GM18517 (cell line): Measurements from ENCODE around the gene CCNJ.

Experiments
- ATAC-seq: cut with Tn5 transposase; IDR thresholded peaks from one replicate; pipeline ENCODE4 v1.9.1; 2021; ENCODE audit warnings: mild to moderate bottlenecking, moderate library complexity; ENCODE audit not compliant: unreplicated experiment

CCNJ gene

DNA sequence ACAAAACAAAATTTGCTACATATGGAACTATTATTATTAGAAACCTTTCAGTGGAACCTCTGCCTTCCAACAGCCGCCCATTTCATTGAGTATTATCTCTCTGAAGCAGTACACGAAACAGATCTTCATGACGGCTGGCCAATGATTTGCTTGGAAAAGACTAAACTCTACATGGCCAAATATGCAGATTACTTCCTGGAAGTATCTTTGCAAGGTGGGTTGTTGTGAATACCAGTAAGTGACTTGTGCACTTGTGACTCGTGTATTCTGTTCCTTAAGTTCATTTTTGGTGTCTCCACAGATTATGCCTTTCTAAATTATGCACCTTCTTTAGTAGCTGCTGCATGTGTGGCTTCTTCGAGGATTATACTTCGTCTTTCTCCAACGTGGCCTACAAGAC is 13.4 kb downstream of the CCNJ start:
- no peak for ATAC-seq

DNA sequence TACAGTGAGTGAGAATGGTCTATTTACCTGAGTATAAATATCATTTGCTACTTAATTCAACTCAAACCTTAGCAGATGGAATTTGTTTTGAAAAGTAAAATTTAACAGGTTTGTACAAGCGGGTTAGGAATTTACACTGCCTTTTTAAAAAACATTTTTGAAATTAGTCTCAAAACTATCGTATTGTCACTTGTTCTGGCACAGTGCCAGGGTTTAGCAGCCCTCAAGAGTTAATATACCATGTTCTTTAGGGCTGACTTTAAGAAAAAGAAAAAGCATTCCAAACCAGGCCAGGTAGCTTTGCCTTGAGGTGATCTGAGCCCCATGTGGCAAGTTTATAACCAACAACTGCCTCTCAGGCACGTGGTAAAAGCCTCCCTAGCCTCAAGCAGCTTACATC is 17.8 kb downstream of the CCNJ start:
- ATAC-seq, result no peak

GRCh38 chr10:96072674-96073073 is 29.3 kb downstream of the CCNJ start:
- no peak for ATAC-seq

- no peak for ATAC-seq
Observed at GRCh38 chr10:96073722-96074121, 30.3 kb downstream of the CCNJ start.

- ATAC-seq, result no peak
Observed at GRCh38 chr10:96074776-96075175, 31.4 kb downstream of the CCNJ start.

DNA sequence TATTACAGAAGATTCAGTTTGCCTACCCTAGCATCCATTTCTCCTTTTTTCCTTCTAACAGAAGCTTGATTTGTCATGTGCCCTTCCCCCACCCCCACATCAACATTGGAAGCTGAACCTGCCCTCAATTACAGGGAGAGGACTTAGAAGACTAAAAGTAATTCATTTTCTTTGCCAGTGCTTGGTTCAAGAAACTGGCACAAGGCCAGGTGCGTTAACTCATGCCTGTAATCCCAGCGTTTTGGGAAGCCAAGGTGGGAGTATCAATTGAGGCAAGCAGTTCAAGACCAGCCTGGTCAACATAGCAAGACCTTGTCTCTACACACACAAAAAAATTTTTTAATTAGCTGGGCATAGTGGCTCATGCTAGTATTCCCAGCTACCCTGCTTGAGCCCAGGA is 32.6 kb downstream of the CCNJ start:
- no peak for ATAC-seq

DNA sequence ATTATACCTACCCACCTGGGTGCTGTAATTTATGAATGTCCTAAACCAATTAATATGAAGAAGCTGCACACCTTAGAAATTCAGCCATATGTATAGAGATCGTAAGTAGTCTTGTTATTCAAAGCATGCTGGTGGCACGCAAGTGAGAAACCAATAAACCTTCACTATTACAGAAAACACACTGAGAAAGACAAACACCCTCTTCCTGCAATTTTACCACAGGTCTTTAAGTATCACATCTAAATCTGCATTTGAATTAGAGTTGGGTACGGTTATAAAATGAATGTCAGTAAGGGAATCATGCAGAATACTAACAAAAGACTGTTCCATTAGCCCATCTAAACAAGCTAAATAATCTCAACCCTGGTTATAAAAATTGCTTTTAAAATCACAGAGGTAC is 33.8 kb downstream of the CCNJ start:
- ATAC-seq, result no peak

DNA sequence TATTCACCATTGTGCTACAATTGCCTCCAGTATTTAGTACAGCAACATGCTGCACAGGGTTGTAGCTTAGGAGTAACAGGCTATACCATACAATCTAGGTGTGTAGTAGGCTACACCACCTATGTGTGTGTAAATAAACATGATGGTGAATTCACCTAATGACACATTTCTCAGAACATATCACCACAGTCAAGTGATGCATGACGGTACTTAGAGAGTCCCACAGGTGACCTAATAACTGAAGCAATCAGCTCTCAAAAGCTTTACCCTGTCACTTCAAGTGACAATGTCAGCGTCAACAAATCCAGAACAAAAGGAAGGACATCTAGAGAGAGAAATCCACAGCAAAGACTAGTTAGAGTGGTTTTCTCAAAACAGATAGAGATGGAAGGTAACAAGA is 38.8 kb downstream of the CCNJ start:
- ATAC-seq, result no peak

DNA sequence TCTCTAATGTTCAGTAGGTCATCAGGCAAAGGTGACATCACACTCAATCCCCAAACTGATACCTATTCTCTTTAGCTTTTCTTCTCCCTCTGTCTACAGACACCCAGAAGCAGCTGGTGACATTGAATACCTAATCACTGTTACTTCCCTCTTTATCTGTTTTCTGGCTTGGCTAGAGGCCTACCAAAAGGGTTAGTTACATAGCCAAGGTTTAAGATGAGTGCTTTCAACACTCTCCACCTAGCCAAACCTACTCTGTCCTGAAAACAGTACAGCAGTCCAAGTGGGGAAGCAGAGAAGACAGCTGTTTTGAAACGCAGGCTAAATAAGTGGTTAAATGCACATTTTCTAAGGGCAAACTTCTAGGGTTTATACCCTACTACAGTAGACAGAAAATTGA is 39.4 kb downstream of the CCNJ start:
- no peak for ATAC-seq

DNA sequence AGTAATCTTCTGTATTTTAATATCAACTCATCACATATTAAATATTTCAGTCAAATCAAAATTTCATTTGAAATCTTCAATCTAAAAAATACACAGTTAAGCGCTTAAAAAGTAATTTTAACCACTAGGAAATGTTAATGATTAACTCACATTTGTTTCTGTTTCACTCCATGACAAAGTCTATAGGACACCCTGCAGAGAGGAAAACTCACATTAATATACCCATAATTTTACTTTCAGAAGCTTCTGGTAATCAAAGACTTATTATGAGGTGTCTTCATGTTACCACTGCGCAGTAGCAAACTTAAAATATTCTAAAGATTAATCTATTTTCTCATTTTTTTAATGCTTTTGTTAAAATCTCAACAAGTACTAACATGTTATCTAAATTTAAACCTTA is 45.7 kb downstream of the CCNJ start:
- ATAC-seq, result no peak

GRCh38 chr10:96089670-96090462 is 46.5 kb downstream of the CCNJ start:
- ATAC-seq, result peak; percentile 80

GRCh38 chr10:96090463-96090800 is 47.0 kb downstream of the CCNJ start:
- ATAC-seq, result no peak

- ATAC-seq, result no peak
Observed at GRCh38 chr10:96092999-96093767, 49.8 kb downstream of the CCNJ start.

- no peak for ATAC-seq
Observed at GRCh38 chr10:96093948-96094347, 50.6 kb downstream of the CCNJ start.

GRCh38 chr10:96096958-96097357 is 53.6 kb downstream of the CCNJ start:
- ATAC-seq, result no peak

- no peak for ATAC-seq
Observed at GRCh38 chr10:96097865-96098264, 54.5 kb downstream of the CCNJ start.

DNA sequence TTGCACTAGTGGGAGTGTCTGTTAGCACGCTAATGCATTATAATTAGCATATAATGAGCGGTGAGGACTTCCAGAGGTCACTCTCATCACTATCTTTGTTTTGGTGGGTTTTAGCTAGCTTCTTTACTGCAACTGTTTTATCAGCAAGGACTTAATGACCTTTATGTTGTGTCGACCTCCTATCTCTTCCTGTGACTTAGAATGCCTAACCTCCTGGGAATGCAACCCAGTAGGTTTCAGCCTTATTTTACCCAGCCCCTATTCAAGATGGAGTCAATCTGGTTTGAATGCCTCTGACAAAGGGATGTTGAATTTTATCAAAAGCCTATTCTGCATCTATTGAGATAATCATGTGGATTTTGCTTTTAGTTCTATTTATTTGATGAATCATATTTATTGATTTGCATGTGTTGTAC is 64.2 kb downstream of the CCNJ start:
- no peak for ATAC-seq
